OCI-LY7 (cell line): ENCODE results near the gene RELCH. TPM values are rescaled to one million over a fixed set of nuclear protein-coding genes. Genes with fewer than 3 reads are reported as not detected.

Experiments
- BruUV-seq: library from RNA; stranded (reverse); fragments of 400-500 nt; replicated peaks from 2 replicates; lab custom pipeline; 2021; lab: Mats Ljungman, UMichigan
- CTCF ChIA-PET: fragments of 300-600 bp; sonication (Branson Sonifier 250); formaldehyde crosslinking; loops from one replicate; lab custom pipeline; 2022; ENCODE audit warnings: antibody characterized with exemption; ENCODE audit not compliant: unreplicated experiment; lab: Charles Lee
- POLR2A ChIA-PET: fragments of 300-600 bp; sonication (Branson Sonifier 250); formaldehyde crosslinking; loops from one replicate; lab custom pipeline; 2022; ENCODE audit warnings: antibody characterized with exemption; lab: Charles Lee
- DNase-seq: peaks from one replicate; pipeline ENCODE4 v3.0.0-alpha.2; 2015; ENCODE audit warnings: low spot score
- H2AFZ ChIP-seq: fragments of 200-600 bp; sonication (generic), shearing (Covaris generic); 2 replicates; pipeline ENCODE4 v1.6.1; 2014; ENCODE audit warnings: mild to moderate bottlenecking, antibody characterized with exemption, low read length, moderate library complexity
- H3K27ac ChIP-seq: fragments of 200-600 bp; sonication (generic); 2 replicates; pipeline ENCODE4 v1.5.1; 2014; ENCODE audit warnings: mixed run types, low read depth, mild to moderate bottlenecking, moderate library complexity, low read length, inconsistent platforms; ENCODE audit not compliant: poor library complexity, severe bottlenecking
- H3K36me3 ChIP-seq: fragments of 200-600 bp; sonication (generic); 2 replicates; pipeline ENCODE4 v1.6.1; 2014; ENCODE audit warnings: mild to moderate bottlenecking, antibody characterized with exemption, low read length, moderate library complexity, mixed read lengths; ENCODE audit not compliant: insufficient read depth
- H3K4me1 ChIP-seq: fragments of 200-600 bp; sonication (generic); 2 replicates; pipeline ENCODE4 v1.5.1; 2014; ENCODE audit warnings: mild to moderate bottlenecking, low read length; ENCODE audit not compliant: insufficient read depth, poor library complexity, severe bottlenecking
- H3K4me2 ChIP-seq: fragments of 200-600 bp; sonication (generic); 2 replicates; pipeline ENCODE4 v1.6.1; 2014; ENCODE audit warnings: mild to moderate bottlenecking, low read length
- H3K4me3 ChIP-seq: fragments of 200-600 bp; sonication (generic); 2 replicates; pipeline ENCODE4 v1.5.1; 2014; ENCODE audit warnings: mild to moderate bottlenecking, low read depth, low read length; ENCODE audit not compliant: poor library complexity, severe bottlenecking
- H3K79me2 ChIP-seq: fragments of 200-600 bp; sonication (generic); 2 replicates; pipeline ENCODE4 v1.6.1; 2016; ENCODE audit warnings: low read depth, mild to moderate bottlenecking, low read length, moderate library complexity, mixed read lengths; ENCODE audit not compliant: insufficient read depth
- H3K9me2 ChIP-seq: fragments of 200-600 bp; sonication (generic); 2 replicates; pipeline ENCODE4 v1.6.1; 2016; ENCODE audit warnings: mild to moderate bottlenecking, low read length, mixed read lengths; ENCODE audit not compliant: insufficient read depth
- H3K9me3 ChIP-seq: fragments of 200-600 bp; sonication (generic); 2 replicates; pipeline ENCODE4 v1.6.1; 2014; ENCODE audit warnings: mild to moderate bottlenecking, mixed run types, low read length, mixed read lengths
- H4K20me1 ChIP-seq: fragments of 200-600 bp; sonication (generic); 2 replicates; pipeline ENCODE4 v1.6.1; 2014; ENCODE audit warnings: mild to moderate bottlenecking, antibody characterized with exemption, low read length, moderate library complexity, mixed read lengths; ENCODE audit not compliant: insufficient read depth
- EZH2phosphoT487 ChIP-seq: fragments of 200-600 bp; sonication (generic); IDR thresholded peaks from 2 replicates; pipeline ENCODE4 v1.6.1; 2018; ENCODE audit warnings: low read depth, borderline replicate concordance, mild to moderate bottlenecking, mixed run types, antibody characterized with exemption, low read length, moderate library complexity, mixed read lengths
- intact Hi-C: fragments of 100-400 bp; cut with micrococcal nuclease; formaldehyde crosslinking; loops from one replicate; pipeline ENCODE4 v1.10.0; 2022; ENCODE audit not compliant: unreplicated experiment
- total RNA-seq, 2 experiments: library from RNA; depleted of rRNA in 1 of 2; stranded (reverse); fragments of >200 nt in 1 of 2; shearing (Covaris generic) in 1 of 2; gene quantifications; 2 replicates each; pipeline ENCODE4 v1.2.3, GENCODE V29; 2014 to 2022
- TF ChIP-seq, protein P1 (sequence below): fragments of 200-600 bp; sonication (generic); conservative IDR thresholded peaks from 2 replicates; pipeline ENCODE4 v1.5.1; 2014; ENCODE audit warnings: mild to moderate bottlenecking, antibody characterized with exemption, low read length, moderate library complexity, mixed read lengths

RELCH gene
- total RNA-seq, 2 experiments from 2014 or later: 21.2 to 23.1 TPM

DNA sequence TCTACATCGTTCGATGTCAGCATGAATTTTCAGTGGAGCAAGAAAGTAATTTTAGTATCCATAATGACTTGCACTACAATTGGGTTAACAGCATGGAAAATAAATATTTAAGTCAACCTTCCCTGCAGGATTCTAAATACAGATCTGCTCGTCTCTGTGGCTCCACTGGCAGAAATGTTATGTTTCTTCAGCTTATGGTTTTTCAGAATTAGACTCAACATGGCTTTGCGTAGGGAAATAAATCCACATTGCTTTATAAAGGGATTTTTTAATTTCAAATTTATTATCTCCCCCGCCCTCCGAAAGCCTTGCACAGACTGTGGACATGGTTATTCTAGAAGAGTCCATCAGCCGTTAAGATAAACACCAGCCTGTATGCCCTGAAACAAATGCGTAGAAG, 156.3 kb downstream of the RELCH start:
- POLR2A ChIA-PET: interaction anchor here (0.6 kb wide), 1 partner anchor 341 kb away, joined by 4 read pairs; no protein-coding TSS in a partner anchor
- BruUV-seq: no TSS peak
- Histone ChIP-seq H3K4me1 (no peaks in the 10 kb centered on the region), H3K4me2 (no peak overlapping the region), H4K20me1 (no peaks in the 10 kb centered on the region), H3K27ac (no peak overlapping the region), H3K9me2 (no peaks in the 10 kb centered on the region), H3K4me3 (no peak overlapping the region), H3K9me3 (no peaks in the 10 kb centered on the region), H3K36me3 (no peaks in the 10 kb centered on the region), H2AFZ (no peak overlapping the region), H3K79me2 (no peaks in the 10 kb centered on the region)
- TF ChIP-seq, protein P1, sequence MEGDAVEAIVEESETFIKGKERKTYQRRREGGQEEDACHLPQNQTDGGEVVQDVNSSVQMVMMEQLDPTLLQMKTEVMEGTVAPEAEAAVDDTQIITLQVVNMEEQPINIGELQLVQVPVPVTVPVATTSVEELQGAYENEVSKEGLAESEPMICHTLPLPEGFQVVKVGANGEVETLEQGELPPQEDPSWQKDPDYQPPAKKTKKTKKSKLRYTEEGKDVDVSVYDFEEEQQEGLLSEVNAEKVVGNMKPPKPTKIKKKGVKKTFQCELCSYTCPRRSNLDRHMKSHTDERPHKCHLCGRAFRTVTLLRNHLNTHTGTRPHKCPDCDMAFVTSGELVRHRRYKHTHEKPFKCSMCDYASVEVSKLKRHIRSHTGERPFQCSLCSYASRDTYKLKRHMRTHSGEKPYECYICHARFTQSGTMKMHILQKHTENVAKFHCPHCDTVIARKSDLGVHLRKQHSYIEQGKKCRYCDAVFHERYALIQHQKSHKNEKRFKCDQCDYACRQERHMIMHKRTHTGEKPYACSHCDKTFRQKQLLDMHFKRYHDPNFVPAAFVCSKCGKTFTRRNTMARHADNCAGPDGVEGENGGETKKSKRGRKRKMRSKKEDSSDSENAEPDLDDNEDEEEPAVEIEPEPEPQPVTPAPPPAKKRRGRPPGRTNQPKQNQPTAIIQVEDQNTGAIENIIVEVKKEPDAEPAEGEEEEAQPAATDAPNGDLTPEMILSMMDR: no peak
- TF ChIP-seq EZH2phosphoT487: no peak
- CTCF ChIA-PET: no interaction called here
- no peak for DNase-seq
- intact Hi-C loops: no loop called here

DNA sequence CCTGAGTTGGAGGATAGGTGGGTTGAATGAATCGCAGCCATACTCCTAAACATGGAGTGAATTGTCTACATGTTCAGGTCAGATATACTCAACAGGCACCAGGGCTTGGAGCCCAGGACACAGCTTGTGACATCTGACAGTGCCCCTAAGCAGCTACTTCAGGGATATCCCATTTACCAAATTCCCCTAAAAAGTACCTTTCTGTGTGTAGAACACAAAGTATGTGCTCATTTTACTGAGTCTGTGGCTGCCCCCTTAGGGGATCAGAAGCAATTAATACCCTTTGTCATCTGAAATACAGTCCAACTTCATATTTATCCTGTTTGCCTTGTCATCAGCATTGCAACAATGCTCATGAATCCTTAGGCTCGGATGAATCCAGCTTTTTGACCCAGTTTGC, 158.9 kb downstream of the RELCH start:
- no peaks in the 10 kb centered on the region for H3K79me2 ChIP-seq
- no peak overlapping the region for H3K4me3 ChIP-seq
- H4K20me1 ChIP-seq: no peaks in the 10 kb centered on the region
- POLR2A ChIA-PET: no interaction called here
- CTCF ChIA-PET: no interaction called here
- no peaks in the 10 kb centered on the region for H3K4me1 ChIP-seq
- TF ChIP-seq, protein P1: no peak
- TF ChIP-seq EZH2phosphoT487: no peak
- H2AFZ ChIP-seq: no peak overlapping the region
- no TSS peak for BruUV-seq
- no peaks in the 10 kb centered on the region for H3K9me3 ChIP-seq
- no peak for DNase-seq
- H3K4me2 ChIP-seq: no peak overlapping the region
- no peaks in the 10 kb centered on the region for H3K9me2 ChIP-seq
- intact Hi-C loops: no loop called here
- H3K36me3 ChIP-seq: no peaks in the 10 kb centered on the region
- H3K27ac ChIP-seq: no peak overlapping the region

DNA sequence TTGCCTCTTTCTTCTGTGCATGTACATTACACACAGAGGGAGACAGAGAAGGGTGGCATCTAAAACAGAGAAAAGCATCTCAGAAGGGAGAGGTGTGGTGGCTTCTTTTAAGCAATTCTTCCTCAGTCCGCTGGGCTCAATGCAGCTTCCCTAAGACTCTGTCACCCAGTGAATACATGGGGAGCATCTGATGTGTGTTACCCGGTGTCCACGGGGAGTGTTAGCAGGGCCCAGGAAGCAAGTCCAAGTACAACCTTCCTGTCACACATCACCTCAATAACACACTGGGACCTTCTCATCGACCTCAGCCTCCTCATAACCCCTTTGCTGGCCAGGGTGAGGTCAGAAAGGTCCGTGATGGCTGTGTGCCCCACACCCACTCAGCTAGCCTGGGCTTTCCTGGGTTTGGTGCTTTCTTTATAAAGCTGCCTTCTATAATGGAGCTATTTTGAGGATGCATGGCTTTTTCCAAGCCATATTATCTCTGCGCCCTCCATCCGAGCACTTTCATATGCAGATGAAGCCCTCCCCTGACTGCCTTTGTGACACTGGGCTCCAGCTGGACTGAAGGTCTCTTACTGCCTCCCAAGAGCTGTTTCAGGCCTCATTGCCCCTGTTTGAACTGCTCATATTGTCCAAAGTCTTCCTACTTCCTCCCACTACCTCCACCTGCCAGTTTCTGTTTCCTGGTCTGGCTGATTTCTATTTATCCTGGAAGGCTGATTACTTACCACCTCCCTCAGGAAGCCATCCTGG, 159.5 kb downstream of the RELCH start:
- TF ChIP-seq, protein P1: no peak
- TF ChIP-seq EZH2phosphoT487: no peak
- POLR2A ChIA-PET: no interaction called here
- Histone ChIP-seq H3K27ac (no peak overlapping the region), H3K9me3 (no peaks in the 10 kb centered on the region), H3K4me3 (no peak overlapping the region), H3K79me2 (no peaks in the 10 kb centered on the region), H4K20me1 (no peaks in the 10 kb centered on the region), H3K4me2 (no peak overlapping the region), H3K4me1 (no peaks in the 10 kb centered on the region), H2AFZ (no peak overlapping the region), H3K9me2 (no peaks in the 10 kb centered on the region), H3K36me3 (no peaks in the 10 kb centered on the region)
- intact Hi-C loops: no loop called here
- DNase-seq: no peak
- no TSS peak for BruUV-seq
- CTCF ChIA-PET: no interaction called here
